Measurements from ENCODE around the gene SRD5A1. TPM values are rescaled to one million over a fixed set of nuclear protein-coding genes. Genes with fewer than 3 reads are reported as not detected.
A peak's percentile ranks its signal among the peaks of the same experiment; 100 is the strongest.

Gene SRD5A1
- polyA plus RNA-seq, 1 experiment: 20.9 TPM

DNA sequence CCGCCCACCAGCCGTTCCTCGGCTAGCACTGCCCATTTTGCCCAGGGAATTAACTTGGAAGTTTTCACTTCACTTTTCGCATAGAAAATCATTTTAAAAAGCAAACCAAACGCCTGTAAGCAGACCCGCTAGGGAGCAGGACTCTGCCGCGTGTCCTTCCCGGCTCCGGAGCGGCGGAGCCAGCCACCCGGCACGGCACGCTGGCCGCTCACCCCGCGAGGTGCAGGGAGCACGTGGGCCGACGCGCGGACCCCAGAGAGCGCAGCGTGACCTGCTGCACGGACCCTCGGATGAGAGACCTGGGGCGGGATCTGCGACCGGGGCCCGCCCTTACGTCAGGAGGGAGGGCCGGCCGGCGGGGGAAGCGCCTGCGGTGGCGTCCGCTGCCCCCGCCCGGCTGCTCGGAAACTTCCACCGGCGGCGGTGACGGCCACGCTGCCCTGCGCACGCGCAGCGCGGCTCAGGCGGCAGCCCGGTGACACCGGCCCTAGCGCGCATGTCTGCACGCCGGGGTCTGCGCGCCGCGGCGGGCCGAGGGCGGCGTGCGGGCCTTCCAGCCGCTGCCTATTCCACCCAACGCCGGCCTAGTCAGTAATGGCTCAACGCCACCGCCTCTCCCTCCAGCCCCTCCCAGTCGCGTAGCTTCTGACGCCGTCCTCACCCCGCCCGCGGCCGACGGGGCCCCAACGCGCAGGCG is 79.5 kb downstream of the SRD5A1 start:
- ChIA-PET POLR2A (no interaction called here), CTCF (interaction anchor here (0.6 to 1.5 kb wide), 2 partner anchors 33 to 98 kb away, joined by 3 to 4 read pairs; no protein-coding TSS in a partner anchor)
- no peaks in the 10 kb centered on the region for H3K27me3 ChIP-seq (ENCODE audit: control insufficient read depth, insufficient read depth, low read length)
- no peaks in the 10 kb centered on the region; the same call in 1 of the 2 replicates for H3K36me3 ChIP-seq (ENCODE audit: control insufficient read depth, insufficient read depth, low read length)
- peak; percentile 75 for DNase-seq (ENCODE audit: low read depth)
- TF ChIP-seq, protein P1, sequence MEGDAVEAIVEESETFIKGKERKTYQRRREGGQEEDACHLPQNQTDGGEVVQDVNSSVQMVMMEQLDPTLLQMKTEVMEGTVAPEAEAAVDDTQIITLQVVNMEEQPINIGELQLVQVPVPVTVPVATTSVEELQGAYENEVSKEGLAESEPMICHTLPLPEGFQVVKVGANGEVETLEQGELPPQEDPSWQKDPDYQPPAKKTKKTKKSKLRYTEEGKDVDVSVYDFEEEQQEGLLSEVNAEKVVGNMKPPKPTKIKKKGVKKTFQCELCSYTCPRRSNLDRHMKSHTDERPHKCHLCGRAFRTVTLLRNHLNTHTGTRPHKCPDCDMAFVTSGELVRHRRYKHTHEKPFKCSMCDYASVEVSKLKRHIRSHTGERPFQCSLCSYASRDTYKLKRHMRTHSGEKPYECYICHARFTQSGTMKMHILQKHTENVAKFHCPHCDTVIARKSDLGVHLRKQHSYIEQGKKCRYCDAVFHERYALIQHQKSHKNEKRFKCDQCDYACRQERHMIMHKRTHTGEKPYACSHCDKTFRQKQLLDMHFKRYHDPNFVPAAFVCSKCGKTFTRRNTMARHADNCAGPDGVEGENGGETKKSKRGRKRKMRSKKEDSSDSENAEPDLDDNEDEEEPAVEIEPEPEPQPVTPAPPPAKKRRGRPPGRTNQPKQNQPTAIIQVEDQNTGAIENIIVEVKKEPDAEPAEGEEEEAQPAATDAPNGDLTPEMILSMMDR (IDR thresholded peaks at IDR 0.05; ENCODE audit: insufficient read depth, low read depth, low read length): no peak
- peak overlapping the region; percentile 70 for H3K4me3 ChIP-seq (ENCODE audit: low read depth, low read length)

DNA sequence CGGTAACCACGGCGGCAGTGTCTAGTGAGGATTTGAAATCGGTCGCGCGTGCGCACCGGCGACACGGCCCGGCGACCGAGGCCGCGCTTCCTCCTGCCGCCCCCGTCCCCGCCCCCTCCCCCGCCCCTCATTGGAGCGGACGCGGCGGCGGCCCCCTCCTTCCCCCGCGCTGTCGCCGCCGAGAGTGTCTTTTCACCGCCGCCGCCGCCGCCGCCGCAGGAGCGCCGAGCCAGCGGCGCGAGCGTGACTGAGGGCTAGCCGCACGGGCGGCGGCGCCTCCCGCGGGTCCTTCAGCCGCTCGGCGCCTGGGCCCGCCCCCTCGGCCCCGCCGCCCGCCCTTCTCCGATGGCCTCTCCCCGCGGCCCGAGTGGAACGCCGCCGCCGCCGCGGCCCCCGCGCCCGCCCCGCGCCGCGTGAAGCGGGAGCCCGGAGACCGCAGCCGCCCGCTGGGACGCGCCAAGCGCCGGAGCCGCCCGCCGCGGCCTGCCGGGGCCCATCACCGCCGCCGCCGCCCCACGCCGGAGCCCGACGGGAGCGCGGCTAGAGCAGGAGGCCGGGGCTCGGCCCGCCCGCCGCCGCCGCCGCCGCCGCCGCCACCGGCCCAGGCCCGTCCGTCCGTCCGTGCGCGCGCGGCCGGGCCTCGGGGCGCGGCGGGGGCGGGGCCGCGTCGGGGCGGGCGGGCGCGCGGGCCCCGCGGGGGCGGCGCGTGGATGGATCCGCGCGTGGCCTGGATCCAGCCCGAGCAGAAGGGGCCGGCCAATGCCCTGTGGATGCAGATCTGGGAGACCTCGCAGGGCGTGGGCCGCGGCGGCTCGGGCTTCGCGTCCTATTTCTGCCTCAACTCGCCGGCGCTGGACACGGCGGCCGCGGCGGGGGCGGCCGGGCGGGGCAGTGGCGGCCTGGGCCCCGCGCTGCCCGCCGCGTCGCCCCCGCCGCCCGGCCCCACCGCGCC is 80.3 kb downstream of the SRD5A1 start, which contains the start of gene TENT4A:
TSS of gene TENT4A (plus strand) at position 159 of the 952 bp plus-strand sequence. CDS start at position 711, 552 bp downstream.
- Histone ChIP-seq H3K27me3 (ENCODE audit: control insufficient read depth, insufficient read depth, low read length) (no peaks in the 10 kb centered on the region), H3K4me3 (ENCODE audit: low read depth, low read length) (peak within 1 kb of the TSS; percentile 70), H3K36me3 (ENCODE audit: control insufficient read depth, insufficient read depth, low read length) (no peaks in the 10 kb centered on the region; the same call in 1 of the 2 replicates)
- no peak for DNase-seq (ENCODE audit: low read depth)
- ChIA-PET POLR2A (no interaction called here), CTCF (no interaction called here)
- TF ChIP-seq, protein P1 (IDR thresholded peaks at IDR 0.05; ENCODE audit: insufficient read depth, low read depth, low read length): no peak

DNA sequence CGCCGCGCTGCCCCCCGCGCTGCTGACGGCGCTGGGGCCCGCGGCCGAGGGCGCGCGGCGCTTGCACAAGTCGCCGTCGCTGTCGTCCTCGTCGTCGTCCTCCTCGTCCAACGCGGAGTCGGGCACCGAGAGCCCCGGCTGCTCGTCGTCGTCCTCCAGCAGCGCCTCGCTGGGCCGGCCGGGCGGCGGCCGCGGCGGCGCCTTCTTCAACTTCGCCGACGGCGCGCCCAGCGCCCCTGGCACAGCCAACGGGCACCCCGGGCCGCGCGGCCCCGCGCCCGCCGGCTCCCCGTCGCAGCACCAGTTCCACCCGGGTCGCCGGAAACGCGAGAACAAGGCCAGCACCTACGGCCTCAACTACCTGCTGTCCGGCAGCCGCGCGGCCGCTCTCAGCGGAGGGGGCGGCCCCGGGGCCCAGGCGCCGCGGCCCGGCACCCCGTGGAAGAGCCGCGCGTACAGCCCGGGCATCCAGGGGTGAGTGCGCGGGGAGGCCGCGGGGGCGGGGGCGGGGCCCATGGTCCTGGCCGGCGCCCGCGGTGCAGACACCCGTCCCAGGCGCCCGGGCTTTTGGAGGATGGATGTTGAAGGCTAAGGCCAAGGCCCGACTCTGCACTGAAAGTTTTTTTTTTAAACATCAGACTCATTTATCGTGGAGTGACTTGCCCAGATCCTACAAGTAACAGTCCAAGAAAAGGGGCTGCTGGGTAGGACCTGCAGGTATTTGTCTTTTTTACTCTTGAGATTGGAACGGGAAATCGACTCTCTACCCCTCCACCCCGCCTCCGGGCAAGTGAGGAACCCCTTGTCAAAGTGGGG is 81.2 kb downstream of the SRD5A1 start:
- ChIA-PET CTCF (no interaction called here), POLR2A (no interaction called here)
- Histone ChIP-seq H3K4me3 (ENCODE audit: low read depth, low read length) (peak overlapping the region; percentile 60), H3K36me3 (ENCODE audit: control insufficient read depth, insufficient read depth, low read length) (no peaks in the 10 kb centered on the region; the same call in none of the 2 replicates), H3K27me3 (ENCODE audit: control insufficient read depth, insufficient read depth, low read length) (no peaks in the 10 kb centered on the region)
- no peak for DNase-seq (ENCODE audit: low read depth)
- TF ChIP-seq, protein P1 (IDR thresholded peaks at IDR 0.05; ENCODE audit: insufficient read depth, low read depth, low read length): no peak

DNA sequence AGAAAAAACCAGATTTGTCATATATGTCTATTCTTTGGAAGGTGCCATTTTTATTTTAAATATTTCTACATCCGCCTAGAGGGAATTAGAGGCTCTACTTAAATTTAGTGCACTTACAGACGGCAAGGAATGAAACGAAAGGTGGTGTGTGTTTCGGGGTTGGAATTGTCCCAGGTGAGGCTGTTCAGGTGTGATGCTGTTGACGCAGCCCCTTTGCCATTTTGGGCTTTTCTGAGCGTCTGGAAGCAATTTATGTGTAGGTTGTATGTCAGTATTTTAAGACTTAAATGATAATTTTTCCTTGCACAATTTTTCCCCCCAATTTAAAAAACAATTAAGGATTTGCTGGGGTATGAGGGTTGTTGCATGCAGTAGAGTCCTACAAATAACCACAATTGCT is 82.0 kb downstream of the SRD5A1 start:
- Histone ChIP-seq H3K27me3 (ENCODE audit: control insufficient read depth, insufficient read depth, low read length) (no peaks in the 10 kb centered on the region), H3K4me3 (ENCODE audit: low read depth, low read length) (peak overlapping the region; percentile 60), H3K36me3 (ENCODE audit: control insufficient read depth, insufficient read depth, low read length) (no peaks in the 10 kb centered on the region; the same call in none of the 2 replicates)
- no peak for DNase-seq (ENCODE audit: low read depth)
- POLR2A ChIA-PET: no interaction called here
- TF ChIP-seq, protein P1 (IDR thresholded peaks at IDR 0.05; ENCODE audit: insufficient read depth, low read depth, low read length): no peak
- CTCF ChIA-PET: no interaction called here
